C4-2B (cell line): ENCODE measurements around the gene RFWD3.

ENCODE experiments used
- ZFX ChIP-seq: fragments of 450-650 bp; IDR thresholded peaks from 2 replicates; pipeline ENCODE4 v1.6.1; 2017
- TF ChIP-seq, protein P1 (sequence below): fragments of 450-650 bp; conservative IDR thresholded peaks from 2 replicates; pipeline ENCODE4 v1.5.1; 2017; ENCODE audit warnings: mild to moderate bottlenecking

DNA sequence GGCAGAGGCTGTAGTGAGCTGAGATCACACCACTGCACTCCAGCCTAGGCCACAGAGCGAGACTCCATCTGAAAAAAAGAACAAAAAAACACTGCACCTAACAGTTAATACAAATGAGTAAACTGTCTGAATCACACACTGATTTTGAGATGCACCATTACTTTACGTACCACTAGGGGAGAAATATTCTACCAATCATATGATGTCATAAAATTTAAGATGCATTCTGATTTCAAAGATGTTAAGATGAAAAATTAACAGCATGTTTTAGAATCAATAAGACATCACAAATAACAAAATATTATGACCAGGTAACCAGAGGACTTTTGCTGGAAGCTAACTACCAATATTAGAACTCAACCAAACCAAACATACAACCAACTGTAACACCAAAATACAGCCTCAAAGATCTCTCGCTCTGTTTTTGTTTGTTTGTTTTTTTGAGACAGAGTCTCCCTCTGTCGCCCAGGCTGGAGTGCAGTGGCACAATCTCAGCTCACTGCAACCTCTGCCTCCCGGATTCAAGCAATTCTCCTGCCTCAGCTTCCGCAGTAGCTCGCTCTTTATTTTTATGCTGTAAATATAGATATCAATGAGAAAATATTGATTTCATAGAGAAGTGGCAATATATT, 91.4 kb downstream of the RFWD3 start:
- TF ChIP-seq, protein P1, sequence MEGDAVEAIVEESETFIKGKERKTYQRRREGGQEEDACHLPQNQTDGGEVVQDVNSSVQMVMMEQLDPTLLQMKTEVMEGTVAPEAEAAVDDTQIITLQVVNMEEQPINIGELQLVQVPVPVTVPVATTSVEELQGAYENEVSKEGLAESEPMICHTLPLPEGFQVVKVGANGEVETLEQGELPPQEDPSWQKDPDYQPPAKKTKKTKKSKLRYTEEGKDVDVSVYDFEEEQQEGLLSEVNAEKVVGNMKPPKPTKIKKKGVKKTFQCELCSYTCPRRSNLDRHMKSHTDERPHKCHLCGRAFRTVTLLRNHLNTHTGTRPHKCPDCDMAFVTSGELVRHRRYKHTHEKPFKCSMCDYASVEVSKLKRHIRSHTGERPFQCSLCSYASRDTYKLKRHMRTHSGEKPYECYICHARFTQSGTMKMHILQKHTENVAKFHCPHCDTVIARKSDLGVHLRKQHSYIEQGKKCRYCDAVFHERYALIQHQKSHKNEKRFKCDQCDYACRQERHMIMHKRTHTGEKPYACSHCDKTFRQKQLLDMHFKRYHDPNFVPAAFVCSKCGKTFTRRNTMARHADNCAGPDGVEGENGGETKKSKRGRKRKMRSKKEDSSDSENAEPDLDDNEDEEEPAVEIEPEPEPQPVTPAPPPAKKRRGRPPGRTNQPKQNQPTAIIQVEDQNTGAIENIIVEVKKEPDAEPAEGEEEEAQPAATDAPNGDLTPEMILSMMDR, result peak; percentile 35
- TF ChIP-seq ZFX, result no peak
